GM21447 (cell line): ENCODE results near the gene OR4A16.

Source experiments
- ATAC-seq: cut with Tn5 transposase; IDR thresholded peaks from one replicate; pipeline ENCODE4 v1.9.1; 2021; ENCODE audit not compliant: unreplicated experiment

OR4A16 gene

DNA sequence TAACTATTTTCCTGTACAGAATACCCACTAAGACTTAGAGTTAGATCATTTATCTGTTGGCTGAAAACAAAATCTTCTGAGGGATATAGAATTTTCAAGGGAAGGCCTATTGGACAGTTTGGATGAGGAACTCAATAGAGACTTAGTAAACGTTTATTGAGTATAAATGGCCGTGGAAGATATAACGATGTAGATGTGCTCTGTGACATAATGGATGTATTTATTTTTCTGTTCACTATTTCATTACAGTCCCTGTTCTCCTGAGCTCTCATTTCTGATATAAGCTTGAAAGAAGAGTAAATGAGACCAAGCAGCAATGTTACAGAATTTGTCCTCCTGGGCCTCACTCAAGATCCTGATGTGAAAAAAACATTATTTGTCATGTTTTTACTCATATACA lies at the start of gene OR4A16:
Gene OR4A16, plus strand, starts transcription at position 301 of the 400 bp plus-strand sequence. Its CDS starts 0 bp downstream, at position 301.
- ATAC-seq: no peak

GRCh38 chr11:55324500-55324899 lies 18.5 kb upstream of the OR4A16 start:
- no peak for ATAC-seq

DNA sequence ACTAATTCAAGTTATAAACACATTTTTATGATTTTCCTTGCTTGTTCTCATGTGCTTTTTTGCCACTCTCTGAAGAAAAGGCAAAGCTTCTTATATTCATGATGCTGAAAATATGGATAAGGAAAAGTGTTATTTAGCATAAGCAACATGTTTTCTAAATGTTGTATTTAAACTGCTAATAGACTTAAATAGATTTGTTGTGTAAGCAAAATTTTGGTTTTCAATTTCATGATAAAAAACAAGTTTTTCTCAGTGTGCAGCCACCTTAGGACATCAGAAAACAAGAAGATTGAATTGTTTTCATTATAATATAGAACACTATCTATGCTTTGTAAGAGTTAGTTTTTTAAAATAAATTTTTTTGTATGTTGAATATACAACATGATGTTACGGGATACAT lies 2.3 kb downstream of the OR4A16 start:
- no peak for ATAC-seq

- no peak for ATAC-seq
Measured at GRCh38 chr11:55349032-55349431, 6.0 kb downstream of the OR4A16 start.

- no peak for ATAC-seq
Measured at GRCh38 chr11:55357560-55358184, 14.7 kb downstream of the OR4A16 start.

- no peak for ATAC-seq
Measured at GRCh38 chr11:55367674-55368073, 24.7 kb downstream of the OR4A16 start, which contains the start of gene OR4A15. Gene OR4A15 (plus strand): TSS chr11:55367974. CDS start chr11:55367974, 0 bp downstream.
